ENCODE results near the gene CDRT4.

The CDRT4 gene

DNA sequence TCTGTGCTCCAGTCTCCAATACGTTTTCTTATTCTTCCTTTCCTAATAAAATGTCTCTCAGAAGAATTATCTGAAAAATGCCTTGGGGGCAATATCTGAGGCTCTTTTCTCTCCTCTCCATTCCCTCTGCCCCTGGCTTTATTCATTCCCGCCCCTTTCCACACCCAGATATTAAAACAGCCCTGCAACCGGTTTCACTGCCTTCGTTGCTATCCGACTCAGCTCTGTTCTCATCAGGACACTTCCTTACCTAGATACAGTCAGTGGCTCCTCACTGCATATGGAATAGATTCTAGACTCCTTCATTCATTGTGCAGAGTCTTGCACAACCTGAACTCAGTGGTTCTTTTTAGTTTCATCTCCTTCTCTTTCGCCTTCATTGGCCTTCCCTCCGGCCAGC is 74.0 kb downstream of the CDRT4 start:
- no peak for DNase-seq (ENCODE audit: low read depth, low spot score)

DNA sequence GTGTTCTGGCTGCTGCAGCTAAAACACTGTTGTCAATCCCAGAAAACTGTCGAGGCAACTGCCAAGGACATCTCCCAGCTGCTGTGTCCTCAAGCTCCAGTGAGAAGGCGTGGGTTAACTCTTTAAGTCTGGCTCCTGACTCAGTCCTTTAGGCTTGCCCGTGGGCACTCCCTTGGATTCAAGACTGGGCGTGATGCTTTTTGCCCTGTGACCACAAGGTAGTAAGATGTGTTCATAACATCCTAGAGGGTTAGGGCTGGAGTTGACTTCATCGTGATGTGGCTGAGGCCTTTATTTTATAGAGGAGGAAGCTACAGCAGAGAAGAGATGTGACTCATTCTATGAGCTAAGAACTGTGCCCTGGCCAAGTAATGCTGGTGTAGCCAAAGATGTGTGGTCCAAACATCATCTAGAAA is 75.1 kb downstream of the CDRT4 start:
- DNase-seq (ENCODE audit: low read depth, low spot score), result no peak

- no peak for DNase-seq (ENCODE audit: low read depth, low spot score)
Measured at GRCh38 chr17:15388356-15389041, 78.9 kb downstream of the CDRT4 start.

GRCh38 chr17:15386083-15386482 is 81.3 kb downstream of the CDRT4 start:
- DNase-seq (ENCODE audit: low read depth, low spot score), result no peak
